GM21367 (cell line): ENCODE measurements around the gene LRRC31.

ENCODE experiments used
- ATAC-seq: cut with Tn5 transposase; IDR thresholded peaks from one replicate; pipeline ENCODE4 v1.9.1; 2021; ENCODE audit not compliant: unreplicated experiment

The LRRC31 gene

DNA sequence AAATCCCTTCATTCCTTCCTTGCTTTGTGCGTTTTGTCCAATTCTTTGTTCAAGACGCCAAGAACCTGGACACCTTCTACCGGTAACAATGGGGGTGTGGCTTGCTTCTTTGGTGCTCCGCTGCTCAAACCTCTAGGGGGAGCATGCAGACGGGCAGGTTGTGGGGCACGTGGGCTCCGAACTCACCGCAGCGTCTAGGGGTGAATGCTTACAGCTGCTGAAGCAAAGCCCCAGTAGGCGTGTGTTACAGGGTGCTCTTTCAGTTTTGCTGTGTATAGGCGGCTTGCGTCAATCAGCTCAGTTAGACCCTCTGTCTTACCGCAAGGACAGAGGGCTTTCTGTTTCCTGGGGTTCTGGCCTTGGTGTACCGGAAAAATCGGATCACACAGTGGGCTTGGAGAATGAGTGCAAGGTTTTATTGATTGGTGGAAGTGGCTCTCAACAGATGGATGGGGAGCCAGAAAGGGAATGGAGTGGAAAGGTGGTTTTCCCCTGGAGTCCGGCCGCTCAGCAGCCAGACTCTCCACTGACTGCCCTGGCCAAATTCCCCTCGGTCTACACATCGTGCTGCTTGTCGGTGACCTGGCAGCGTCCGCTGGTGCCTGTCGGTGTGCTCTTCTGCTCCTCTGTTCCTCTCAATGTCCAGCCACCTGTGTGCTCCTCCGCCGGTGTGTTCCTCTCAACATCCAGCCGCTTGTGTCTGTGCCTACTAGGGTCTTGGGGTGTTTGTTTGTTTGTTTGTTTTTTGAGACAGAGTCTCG lies 55.8 kb downstream of the LRRC31 start:
- peak; percentile 88 for ATAC-seq

DNA sequence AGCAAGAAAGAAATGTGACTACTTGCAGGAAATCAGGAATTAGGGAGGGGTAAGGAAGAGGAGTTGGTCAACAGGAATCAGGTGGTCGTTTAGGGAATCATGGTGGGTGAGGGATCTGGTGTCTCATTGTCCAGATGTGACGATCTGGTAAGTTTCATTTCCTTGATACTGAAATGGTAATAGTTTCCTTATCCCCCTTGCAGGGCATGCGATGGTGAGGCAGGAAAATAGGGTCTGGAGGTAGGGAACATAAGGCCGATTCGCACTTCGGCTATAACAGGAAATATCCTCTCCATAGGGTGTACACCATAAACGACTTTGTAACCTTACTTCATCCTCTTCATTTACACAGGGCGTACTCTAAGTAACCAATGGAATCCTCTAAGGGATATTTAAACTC lies 56.5 kb downstream of the LRRC31 start:
- no peak for ATAC-seq

- ATAC-seq, result peak; percentile 60
Measured at GRCh38 chr3:169812332-169813235, 57.2 kb downstream of the LRRC31 start, which contains the start of the genes LRRC34 and LRRIQ4. LRRC34 (minus strand) TSS chr3:169812904; CDS start chr3:169812548, 356 bp downstream. LRRIQ4 (plus strand) TSS chr3:169812870; CDS start chr3:169821922, 9,052 bp downstream.

GRCh38 chr3:169811631-169812331 lies 58.0 kb downstream of the LRRC31 start:
- peak; percentile 10 for ATAC-seq

GRCh38 chr3:169809230-169809795 lies 60.4 kb downstream of the LRRC31 start:
- ATAC-seq, result no peak

- no peak for ATAC-seq
Measured at GRCh38 chr3:169804681-169805080, 65.1 kb downstream of the LRRC31 start.

DNA sequence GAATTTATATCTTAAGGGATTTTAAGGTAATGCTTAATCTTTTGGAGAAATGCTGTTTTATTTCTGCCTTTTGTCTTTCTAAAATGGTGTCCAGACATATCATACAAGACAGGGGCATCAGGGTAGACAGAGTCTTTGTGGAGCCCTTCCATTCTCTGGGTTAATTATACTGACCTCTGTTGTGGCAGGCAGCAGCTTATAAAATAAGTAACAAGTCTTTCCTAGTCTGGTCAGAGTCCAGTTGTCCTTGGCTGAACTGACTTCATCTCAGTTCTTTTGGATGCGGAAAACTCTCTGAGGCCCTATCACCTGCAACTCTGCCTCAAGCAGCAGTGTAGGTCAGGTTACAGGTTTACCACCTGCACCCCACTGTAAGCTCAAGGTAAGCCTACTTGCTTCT lies 77.4 kb downstream of the LRRC31 start:
- no peak for ATAC-seq

DNA sequence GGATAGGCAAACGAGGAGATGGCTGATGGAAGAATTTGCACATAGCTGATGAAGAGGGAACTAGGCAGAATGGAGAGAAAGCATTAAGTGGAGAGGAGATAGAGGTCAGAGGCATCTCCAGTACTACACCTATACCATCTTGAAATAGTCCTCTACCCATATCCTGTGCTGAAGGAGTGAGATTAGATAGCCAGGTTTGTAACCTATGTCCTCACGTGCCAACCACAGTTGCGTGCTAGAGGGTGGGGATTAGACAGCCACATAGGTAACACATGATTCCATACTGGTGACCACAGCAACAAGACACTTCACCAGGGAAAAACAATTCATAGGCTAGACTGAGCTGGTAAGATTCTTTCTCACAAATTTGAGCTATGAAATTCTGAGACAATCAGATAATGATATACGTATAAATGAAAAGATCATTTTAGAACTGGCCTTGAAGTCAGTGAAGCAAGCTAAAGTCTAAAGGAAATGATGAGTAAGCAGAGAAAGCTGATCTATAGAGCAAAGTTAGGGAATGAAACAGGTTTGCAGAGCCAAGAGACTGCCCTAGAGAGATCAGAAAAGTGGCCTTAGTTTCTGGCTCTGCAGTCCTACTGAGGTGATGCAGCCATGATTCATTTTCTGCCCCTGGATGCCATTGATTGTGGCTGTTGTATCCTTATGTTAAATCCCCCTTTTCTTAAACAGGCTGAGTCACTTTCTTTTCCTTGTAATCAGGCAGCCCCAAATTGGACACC lies 78.9 kb downstream of the LRRC31 start:
- ATAC-seq, result no peak

DNA sequence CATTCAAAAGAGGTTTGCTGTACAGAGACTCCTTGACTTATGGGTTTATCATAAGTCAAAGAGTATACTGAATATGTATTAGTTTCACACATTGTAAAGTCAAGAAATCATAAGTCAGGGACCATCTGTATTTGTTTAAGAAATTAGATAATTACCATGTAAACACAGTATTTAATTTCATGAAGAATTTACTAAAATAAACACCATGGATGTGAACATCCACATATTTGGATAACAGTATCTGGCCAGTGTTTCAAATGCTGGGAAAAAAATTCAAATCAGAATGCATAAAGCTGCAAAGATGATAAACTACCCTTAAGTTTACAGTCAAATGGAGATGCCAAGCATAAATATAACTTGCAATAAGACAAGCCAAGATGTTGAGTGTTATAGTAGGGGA lies 79.5 kb downstream of the LRRC31 start:
- ATAC-seq, result no peak
